SJCRH30 (cell line): Measurements from ENCODE around the gene GHRL. TPM values are rescaled to one million over a fixed set of nuclear protein-coding genes. Genes with fewer than 3 reads are reported as not detected.

Experiments
- DNase-seq, 2 experiments: peaks; one replicate each; pipeline ENCODE4 v3.0.0-alpha.2; 2015 to 2020
- H3K27ac ChIP-seq: fragments of 250-450 bp; sonication (Bioruptor Pico); 2 replicates; pipeline ENCODE4 v1.5.1; 2020; ENCODE audit warnings: mild to moderate bottlenecking, moderate library complexity
- H3K27me3 ChIP-seq: fragments of 250-450 bp; sonication (Bioruptor Pico); 2 replicates; pipeline ENCODE4 v1.5.1; 2020; ENCODE audit warnings: mild to moderate bottlenecking, moderate library complexity
- H3K36me3 ChIP-seq: fragments of 250-450 bp; sonication (Bioruptor Pico); 2 replicates; pipeline ENCODE4 v1.5.1; 2020; ENCODE audit warnings: mild to moderate bottlenecking, moderate library complexity
- H3K4me1 ChIP-seq: fragments of 250-450 bp; sonication (Bioruptor Pico); 2 replicates; pipeline ENCODE4 v1.5.1; 2020; ENCODE audit warnings: mild to moderate bottlenecking, moderate library complexity
- H3K4me3 ChIP-seq: fragments of 250-450 bp; sonication (Bioruptor Pico); 2 replicates; pipeline ENCODE4 v1.5.1; 2020; ENCODE audit warnings: mild to moderate bottlenecking, moderate library complexity
- H3K9me3 ChIP-seq: fragments of 250-450 bp; sonication (Bioruptor Pico); replicated peaks from 2 replicates; pipeline ENCODE4 v1.5.1; 2020; ENCODE audit warnings: mild to moderate bottlenecking, moderate library complexity
- total RNA-seq: library from RNA; depleted of rRNA; stranded (reverse); fragments of >200 nt; shearing (Covaris generic); gene quantifications from 2 replicates; pipeline ENCODE4 v1.2.3, GENCODE V29; 2014

Gene GHRL
- total RNA-seq, 1 experiment from 2014 or later = not detected

DNA sequence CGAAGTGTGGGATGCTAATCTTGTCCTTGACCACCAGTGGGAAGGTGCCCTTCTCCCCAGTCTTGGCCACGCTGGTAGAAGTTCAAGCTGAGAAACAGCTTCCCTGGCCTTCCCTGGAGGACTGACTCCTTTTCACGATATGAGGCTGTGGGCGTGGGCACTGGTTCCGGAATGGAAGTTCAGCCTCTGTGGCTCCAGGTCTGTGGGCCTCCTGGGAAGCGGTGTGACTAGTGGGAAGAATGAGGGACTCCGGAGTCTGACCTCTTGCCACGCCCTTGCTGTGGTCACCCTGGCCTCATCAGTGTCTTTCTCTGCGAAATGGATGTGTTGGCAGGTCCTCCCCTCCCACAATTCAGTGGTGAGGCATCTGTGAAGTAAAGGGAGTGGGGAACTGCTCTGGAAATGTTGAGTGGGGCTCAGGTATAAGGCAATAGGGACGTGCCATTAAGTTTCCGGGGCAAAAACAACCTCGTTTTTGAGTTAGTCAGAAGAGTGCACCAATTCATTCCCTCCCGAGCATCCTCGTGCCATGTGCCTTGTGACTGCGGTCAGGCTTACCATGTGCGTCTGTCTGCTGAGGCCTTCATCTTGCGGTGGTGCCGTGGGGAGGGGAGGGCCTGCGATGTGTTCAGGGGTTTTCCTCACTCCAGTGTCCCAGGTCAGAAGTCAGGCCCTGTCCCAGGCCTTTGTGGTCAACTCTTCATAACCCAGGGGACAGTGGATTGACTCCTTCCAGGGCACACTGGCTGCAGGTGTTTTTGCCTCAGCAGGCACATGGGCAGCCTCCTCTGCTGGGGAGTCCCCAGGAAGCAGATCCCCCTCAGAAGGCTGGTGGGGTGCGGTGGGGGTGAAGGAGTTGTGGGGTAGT lies 40.0 kb upstream of the GHRL start:
- no peaks in the 10 kb centered on the region for H3K4me1 ChIP-seq
- no peaks in the 10 kb centered on the region for H3K36me3 ChIP-seq
- no peak overlapping the region for H3K4me3 ChIP-seq
- H3K27ac ChIP-seq = no peak overlapping the region
- no peak for DNase-seq
- no peaks in the 10 kb centered on the region for H3K9me3 ChIP-seq
- H3K27me3 ChIP-seq = peaks cover 40% of the 10 kb centered on the region

DNA sequence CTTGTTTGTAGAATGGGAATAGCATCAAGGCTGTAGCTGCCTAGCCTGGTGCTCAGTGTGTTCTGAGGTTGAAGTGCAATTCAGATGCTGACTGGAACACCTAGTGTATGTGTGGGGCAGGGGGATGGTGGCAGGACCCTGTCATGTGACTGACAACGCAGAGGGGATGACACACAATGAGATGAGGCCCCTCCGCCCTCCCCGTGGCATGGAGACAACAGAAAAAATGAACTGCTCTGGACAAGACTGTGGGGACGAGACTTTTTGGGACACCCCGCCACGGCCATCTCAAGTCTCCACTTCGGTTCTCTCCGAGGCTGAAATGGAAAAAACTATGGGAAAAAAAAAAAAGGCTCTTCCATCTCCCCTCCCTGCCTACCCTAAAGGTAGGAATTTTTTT lies 38.6 kb upstream of the GHRL start:
- H3K9me3 ChIP-seq = no peaks in the 10 kb centered on the region
- no peaks in the 10 kb centered on the region for H3K36me3 ChIP-seq
- no peaks in the 10 kb centered on the region for H3K4me1 ChIP-seq
- H3K4me3 ChIP-seq = no peak overlapping the region
- H3K27ac ChIP-seq = no peak overlapping the region
- H3K27me3 ChIP-seq = peaks cover 35% of the 10 kb centered on the region
- DNase-seq = no peak

DNA sequence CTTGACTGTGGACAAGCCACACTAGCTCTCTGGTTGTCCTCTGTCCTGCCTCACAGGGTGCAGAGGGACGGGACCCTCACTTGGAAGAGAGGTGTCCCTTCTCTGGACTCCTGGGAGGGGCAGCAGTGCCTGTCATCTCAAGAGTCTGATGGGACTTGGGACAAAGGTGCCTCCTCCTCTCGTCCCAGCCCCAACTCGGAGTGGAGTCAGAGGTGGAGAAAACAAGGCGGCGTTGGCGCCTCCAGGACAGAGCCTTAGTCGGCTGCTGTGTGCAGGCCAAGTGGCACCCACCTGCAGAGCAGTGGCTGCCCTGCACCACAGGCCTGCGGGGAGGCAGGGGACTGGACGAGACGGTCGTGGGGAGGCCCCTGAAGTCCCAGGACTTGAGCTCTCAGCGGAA lies 37.6 kb upstream of the GHRL start:
- Histone ChIP-seq H3K27me3 (peaks cover 30% of the 10 kb centered on the region), H3K9me3 (no peaks in the 10 kb centered on the region), H3K4me1 (no peaks in the 10 kb centered on the region), H3K36me3 (no peaks in the 10 kb centered on the region), H3K27ac (no peak overlapping the region), H3K4me3 (no peak overlapping the region)
- DNase-seq = no peak

DNA sequence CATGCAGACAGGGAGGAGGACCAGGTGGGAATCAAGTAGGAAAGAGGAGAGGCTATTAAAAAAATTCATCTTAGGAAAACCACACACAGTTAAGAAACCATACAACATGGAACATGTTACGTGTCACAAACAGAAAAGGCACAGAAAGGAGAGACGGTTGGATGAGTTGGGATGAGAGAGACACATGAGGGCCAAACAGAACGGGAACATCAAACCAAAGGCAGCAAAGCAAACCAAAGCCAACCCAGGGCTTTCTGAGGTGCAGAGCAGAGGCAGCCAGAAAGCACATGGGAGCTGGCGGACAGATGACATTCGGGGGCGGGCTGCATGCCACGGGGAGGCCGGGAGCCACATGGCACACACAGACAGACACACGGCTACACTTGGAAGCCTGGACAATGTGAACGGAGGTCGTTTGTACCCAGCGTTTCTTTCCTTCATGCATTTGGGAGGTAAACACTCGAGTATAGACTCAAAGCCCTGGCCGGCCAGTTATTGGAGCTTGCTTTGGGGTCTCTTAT lies 36.8 kb upstream of the GHRL start:
- Histone ChIP-seq H3K4me3 (no peak overlapping the region), H3K9me3 (no peaks in the 10 kb centered on the region), H3K4me1 (no peaks in the 10 kb centered on the region), H3K36me3 (no peaks in the 10 kb centered on the region), H3K27ac (no peak overlapping the region), H3K27me3 (peaks cover 28% of the 10 kb centered on the region)
- no peak for DNase-seq

DNA sequence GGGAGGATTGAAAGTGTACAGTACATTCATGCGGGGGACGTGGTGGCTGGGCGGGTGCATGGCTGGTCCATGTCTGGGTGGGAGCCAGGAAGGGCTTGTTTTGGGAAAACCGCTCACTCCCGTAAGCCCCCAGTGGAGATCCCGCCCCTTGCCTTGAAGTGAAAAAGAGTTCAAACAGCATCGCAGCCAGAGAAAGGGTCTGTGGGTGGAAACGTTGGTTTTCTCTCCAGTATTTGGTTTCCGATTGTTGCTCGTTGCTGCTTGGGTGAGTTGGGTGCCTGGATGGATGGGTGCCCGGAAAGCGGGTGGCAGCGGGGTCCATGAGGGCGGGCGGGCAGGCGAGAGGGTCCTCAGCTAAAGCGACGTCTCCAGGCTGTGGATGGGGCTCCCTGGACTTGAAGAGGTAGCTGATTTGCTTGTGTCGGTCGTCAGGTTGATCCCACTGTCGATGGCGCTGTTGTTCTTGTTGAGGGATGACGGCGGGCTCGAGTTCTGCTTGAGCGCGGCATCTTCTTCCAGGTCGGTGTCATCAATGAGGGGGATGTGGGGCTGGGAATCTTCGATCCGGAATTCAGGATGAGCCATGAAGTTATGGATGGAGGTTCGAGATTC lies 35.8 kb upstream of the GHRL start:
- no peak for DNase-seq
- no peak overlapping the region for H3K27ac ChIP-seq
- peaks cover 28% of the 10 kb centered on the region for H3K27me3 ChIP-seq
- no peak overlapping the region for H3K4me3 ChIP-seq
- no peaks in the 10 kb centered on the region for H3K9me3 ChIP-seq
- no peaks in the 10 kb centered on the region for H3K4me1 ChIP-seq
- no peaks in the 10 kb centered on the region for H3K36me3 ChIP-seq

DNA sequence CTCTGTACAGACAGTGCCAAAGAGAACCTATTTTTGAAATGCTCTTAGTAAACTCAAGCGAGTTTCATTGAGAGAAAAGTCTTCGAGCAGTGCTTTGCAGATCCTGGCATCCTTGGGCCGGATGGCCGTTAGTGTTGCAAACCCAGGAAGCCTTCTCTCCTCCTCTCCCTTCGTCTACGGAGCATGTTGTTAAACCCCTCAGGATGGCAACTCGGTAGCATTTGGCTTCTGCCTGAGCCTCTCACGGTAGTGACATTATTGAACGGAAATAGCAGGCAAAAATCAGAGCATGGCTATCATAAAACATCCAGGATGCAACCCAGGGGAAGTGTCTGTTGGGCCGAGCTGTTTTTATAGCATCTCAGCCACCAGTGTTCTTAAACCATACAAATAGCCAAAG lies 34.8 kb upstream of the GHRL start:
- Histone ChIP-seq H3K4me3 (no peak overlapping the region), H3K9me3 (no peaks in the 10 kb centered on the region), H3K36me3 (no peaks in the 10 kb centered on the region), H3K27ac (no peak overlapping the region), H3K4me1 (no peaks in the 10 kb centered on the region), H3K27me3 (peaks cover 28% of the 10 kb centered on the region)
- DNase-seq = no peak

DNA sequence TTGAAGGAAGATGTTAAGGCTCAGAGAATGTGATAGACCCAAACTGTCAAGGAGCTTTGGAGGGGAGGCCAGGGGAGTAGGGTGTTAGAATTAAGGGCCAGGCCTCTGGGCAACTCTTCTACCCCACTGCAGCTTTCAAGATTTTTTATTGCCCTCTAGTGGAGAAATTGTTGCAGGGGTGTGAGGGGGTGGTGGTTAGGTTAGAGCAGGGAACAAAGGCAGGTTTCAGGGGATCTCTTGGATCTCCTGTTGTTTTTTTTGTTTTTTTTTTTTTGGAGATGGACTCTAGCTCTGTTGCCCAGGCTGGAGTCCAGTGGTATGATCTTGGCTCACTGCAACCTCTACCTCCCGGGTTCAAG lies 29.6 kb upstream of the GHRL start:
- Histone ChIP-seq H3K27ac (no peak overlapping the region), H3K36me3 (peaks cover 13% of the 10 kb centered on the region), H3K4me3 (no peak overlapping the region), H3K27me3 (peaks cover 5% of the 10 kb centered on the region; the same call in 1 of the 2 replicates), H3K9me3 (no peaks in the 10 kb centered on the region), H3K4me1 (no peaks in the 10 kb centered on the region)
- peak in 1 of 2 experiments; percentile 51 for DNase-seq

DNA sequence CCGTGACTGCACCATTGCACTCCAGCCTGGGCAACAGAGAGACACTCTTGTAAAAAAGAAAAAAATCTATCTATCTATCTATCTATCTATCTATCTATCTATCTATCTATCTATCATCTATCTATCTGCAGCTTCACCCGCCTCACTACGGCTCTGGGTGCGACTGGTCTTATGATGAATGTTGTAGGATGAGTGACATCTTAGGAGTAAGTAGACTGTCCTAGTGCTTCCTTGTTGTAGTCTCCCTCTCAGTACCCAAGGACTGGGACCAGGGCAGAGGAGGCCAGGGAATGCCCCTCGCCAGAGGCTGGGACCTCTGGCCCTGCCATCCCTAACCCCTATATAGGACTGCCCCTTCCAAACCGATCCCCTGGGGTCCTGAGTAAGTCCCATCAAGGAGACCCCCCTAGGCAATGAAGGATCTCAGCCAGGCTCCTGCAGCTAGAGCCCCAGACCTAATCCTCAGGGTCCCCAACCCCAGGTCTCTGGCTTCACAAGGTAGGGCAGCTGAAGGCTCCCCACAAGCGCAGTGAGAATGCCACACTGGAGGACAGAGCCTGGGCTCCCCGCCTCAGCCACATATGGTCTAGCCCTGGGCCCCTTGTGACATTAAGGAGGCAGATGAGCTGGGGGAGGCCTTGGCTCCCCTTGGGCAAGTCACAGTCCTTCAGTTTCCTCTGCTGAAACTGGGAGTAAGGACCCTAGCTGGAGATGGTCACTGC lies 29.0 kb upstream of the GHRL start:
- no peak overlapping the region for H3K27ac ChIP-seq
- no peaks in the 10 kb centered on the region for H3K4me1 ChIP-seq
- peaks cover 13% of the 10 kb centered on the region for H3K36me3 ChIP-seq

DNA sequence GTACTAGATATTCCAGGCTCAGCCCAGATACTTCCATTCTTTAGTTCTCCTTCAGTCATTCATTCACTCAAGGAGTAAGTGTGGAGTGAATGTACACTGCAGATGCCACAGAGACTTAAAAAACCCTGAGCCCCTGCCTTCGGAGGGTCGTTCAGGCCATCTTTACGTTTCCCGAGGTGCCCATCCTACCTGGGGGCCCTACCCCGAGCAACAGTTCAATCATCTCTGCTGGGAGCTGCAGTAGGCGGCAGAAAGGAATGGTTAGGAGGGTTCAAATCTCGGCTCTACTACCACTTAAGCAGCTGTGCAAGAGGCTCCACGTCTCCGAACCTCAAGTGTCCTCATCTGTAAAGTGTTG lies 27.6 kb upstream of the GHRL start:
- no peaks in the 10 kb centered on the region for H3K27me3 ChIP-seq
- no peaks in the 10 kb centered on the region for H3K4me1 ChIP-seq
- peak overlapping the region; percentile 94 for H3K4me3 ChIP-seq
- DNase-seq = no peak
- no peaks in the 10 kb centered on the region for H3K9me3 ChIP-seq
- H3K36me3 ChIP-seq = peaks cover 19% of the 10 kb centered on the region
- H3K27ac ChIP-seq = peak overlapping the region; percentile 69

More for the DNA sequence above, 29.0 kb upstream of the GHRL start:
- no peak for DNase-seq
- H3K27me3 ChIP-seq = peaks cover 5% of the 10 kb centered on the region; the same call in 1 of the 2 replicates
- H3K4me3 ChIP-seq = peak overlapping the region; percentile 94
- H3K9me3 ChIP-seq = no peaks in the 10 kb centered on the region

DNA sequence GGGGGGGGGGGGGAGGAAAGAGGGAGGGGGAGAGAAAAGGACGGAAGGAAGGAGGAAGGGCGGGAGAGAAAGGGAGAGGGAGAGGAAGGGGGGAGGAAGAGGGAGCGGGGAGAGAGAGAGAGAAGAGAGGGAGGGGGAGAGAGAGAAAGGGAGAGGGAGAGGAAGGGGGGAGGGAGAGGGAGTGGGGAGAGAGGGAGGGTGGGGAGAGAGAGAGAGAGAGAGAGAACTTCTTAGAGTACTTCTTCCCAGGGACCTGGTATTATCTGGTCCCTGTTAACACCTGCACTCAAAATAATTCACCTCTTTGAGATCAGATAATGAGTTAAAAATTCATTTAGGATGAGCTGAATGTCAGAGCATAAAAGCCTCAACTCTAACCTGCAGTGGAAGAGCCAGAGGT lies 27.1 kb upstream of the GHRL start:
- H3K27ac ChIP-seq = no peak overlapping the region

DNA sequence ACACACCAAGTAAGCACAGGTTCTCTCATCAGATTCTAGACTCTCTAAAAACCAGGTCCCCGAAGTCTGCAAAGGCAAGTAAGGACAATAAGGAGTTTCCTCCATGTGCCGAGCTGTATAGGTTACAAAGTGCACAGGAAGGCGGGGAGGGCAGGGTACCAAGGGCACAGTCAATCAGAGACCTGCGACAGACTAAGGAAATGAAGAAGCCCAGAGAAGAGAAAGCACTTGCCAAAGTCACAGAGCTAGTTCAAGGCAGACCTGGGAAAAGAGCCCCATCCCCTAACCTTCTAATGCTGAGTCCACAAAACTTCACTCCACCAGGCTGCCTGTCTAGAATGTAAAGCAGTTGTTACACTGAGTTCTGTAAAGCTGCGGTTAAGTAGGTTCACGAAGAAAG lies 26.5 kb upstream of the GHRL start:
- H3K36me3 ChIP-seq = peaks cover 28% of the 10 kb centered on the region
- no peak overlapping the region for H3K4me3 ChIP-seq
- no peak overlapping the region for H3K27ac ChIP-seq
- H3K27me3 ChIP-seq = no peaks in the 10 kb centered on the region
- no peaks in the 10 kb centered on the region for H3K9me3 ChIP-seq
- H3K4me1 ChIP-seq = no peaks in the 10 kb centered on the region
- DNase-seq = no peak

More for the DNA sequence above, 27.1 kb upstream of the GHRL start:
- Histone ChIP-seq H3K4me3 (peak overlapping the region; percentile 94), H3K4me1 (no peaks in the 10 kb centered on the region), H3K36me3 (peaks cover 23% of the 10 kb centered on the region), H3K27me3 (no peaks in the 10 kb centered on the region), H3K9me3 (no peaks in the 10 kb centered on the region)
- DNase-seq = no peak

DNA sequence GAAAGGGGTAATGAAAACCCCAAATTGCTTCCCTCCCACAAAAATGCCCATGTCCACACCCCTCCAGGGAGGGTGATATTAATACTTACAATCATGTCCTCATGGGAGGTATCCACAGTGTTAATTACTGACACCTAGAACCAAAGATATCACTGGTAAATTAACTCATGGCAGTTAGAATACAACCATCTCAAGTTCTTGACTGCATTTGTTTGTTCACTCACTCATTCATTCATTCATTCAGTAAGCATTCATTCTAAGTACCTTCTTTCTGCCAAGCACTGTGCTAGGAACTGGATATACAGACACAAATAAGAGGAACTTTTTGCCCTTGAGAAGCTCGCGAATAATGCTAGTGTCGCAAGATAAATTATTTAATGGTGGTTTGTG lies 25.2 kb upstream of the GHRL start:
- Histone ChIP-seq H3K27me3 (no peaks in the 10 kb centered on the region), H3K4me1 (no peaks in the 10 kb centered on the region), H3K9me3 (no peaks in the 10 kb centered on the region), H3K36me3 (peaks cover 38% of the 10 kb centered on the region), H3K4me3 (no peak overlapping the region), H3K27ac (no peak overlapping the region)
- DNase-seq = no peak

DNA sequence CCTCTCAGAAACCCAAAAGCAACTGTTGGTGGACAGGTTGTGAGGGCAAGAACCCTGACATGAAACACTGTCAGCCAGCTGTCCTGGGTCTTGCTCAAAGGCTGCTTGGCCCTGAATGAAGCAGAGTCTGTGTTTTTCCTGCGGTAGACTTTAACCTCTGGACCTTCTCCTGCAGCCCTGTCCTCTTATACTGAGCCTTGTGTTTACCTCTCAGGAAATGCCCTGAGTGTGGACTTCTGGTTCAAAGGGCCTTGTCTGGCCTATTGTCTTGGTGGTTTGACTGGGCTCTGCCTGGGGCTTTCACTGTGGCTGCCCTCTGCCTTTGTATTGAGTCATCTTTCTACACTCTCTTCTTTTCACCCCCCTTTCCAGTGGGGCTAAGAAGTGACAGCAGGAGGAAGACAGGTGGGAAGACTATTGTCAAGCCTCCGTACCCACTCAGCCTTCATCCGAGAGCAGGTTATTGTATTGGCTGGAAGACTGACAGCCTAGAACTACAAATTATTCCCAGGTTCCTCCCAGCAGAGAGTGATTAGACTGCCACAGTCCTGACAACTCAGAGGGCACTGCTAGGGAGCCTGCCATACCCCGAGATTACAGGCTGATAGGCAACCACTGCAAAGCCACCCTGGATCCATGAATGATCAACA lies 24.7 kb upstream of the GHRL start:
- Histone ChIP-seq H3K36me3 (peaks cover 43% of the 10 kb centered on the region), H3K9me3 (no peaks in the 10 kb centered on the region), H3K27ac (no peak overlapping the region), H3K4me1 (no peaks in the 10 kb centered on the region), H3K4me3 (no peak overlapping the region), H3K27me3 (no peaks in the 10 kb centered on the region)
- DNase-seq = no peak

DNA sequence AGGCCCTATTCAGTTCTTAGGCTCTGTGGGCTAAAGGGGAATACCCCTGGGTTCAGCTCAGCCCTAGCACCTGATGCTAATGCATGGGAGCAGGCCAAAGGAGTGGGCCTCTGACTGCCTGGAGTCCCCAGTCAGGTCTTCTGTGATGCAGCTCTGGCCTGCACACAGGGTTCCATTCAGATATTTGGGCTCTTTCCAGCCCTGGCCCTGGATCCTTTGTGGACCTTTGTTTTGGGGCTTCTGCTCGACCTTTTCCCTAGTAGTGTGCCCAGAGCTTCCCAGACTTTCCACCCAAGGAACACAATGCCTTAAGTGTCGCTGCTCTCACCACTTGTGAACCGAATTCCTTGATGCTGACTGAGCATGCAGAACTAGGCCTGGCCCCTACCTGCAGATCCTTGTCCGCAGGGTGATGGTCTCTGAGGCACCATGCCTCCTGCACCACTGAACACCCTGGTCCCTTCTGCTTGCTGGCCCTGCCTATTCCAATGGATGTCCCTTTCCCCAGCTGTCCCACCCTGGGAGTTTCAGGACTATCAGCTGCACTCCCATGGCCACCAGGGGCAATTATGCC lies 23.1 kb upstream of the GHRL start:
- no peaks in the 10 kb centered on the region for H3K9me3 ChIP-seq
- no peak for DNase-seq
- no peaks in the 10 kb centered on the region for H3K4me1 ChIP-seq
- no peak overlapping the region for H3K27ac ChIP-seq
- no peaks in the 10 kb centered on the region for H3K27me3 ChIP-seq
- H3K36me3 ChIP-seq = peaks cover 57% of the 10 kb centered on the region
- no peak overlapping the region for H3K4me3 ChIP-seq
